IMR-90 (cell line): ENCODE results near the gene ERMP1. TPM values are rescaled to one million over a fixed set of nuclear protein-coding genes. Genes with fewer than 3 reads are reported as not detected.

Source experiments
- ATAC-seq: fragments of 200-7000 bp; cut with Tn5 transposase; 2 replicates; pipeline ENCODE4 v1.9.1; 2020; ENCODE audit warnings: low read depth, mild to moderate bottlenecking, moderate library complexity
- BruUV-seq: library from RNA; stranded (reverse); fragments of 400-500 nt; replicated peaks from 2 replicates; lab custom pipeline; 2021; lab: Mats Ljungman, UMichigan
- CTCF ChIA-PET: fragments of 300-600 bp; formaldehyde crosslinking; extraction: SDS; loops from one replicate; lab custom pipeline; 2021; ENCODE audit warnings: antibody characterized with exemption; lab: Yijun Ruan, JAX
- POLR2A ChIA-PET: fragments of 300-600 bp; sonication (Branson Sonifier 250); formaldehyde crosslinking; loops from one replicate; lab custom pipeline; 2022; ENCODE audit warnings: antibody characterized with exemption; ENCODE audit not compliant: unreplicated experiment; lab: Charles Lee
- DNase-seq: peaks from one replicate; pipeline ENCODE4 v3.0.0; 2013
- H2AFZ ChIP-seq: replicated peaks from 2 replicates; pipeline ENCODE3; 2013; ENCODE audit warnings: low read length, mild to moderate bottlenecking; ENCODE audit not compliant: poor library complexity
- H2AK5ac ChIP-seq: 2 replicates; pipeline ENCODE4 v1.6.1; 2013; ENCODE audit warnings: low read depth, low read length, inconsistent platforms
- H2AK9ac ChIP-seq: replicated peaks from 2 replicates; pipeline ENCODE3; 2013; ENCODE audit warnings: mild to moderate bottlenecking, low read depth, low read length, moderate library complexity; ENCODE audit not compliant: poor library complexity
- H2BK120ac ChIP-seq: 2 replicates; pipeline ENCODE4 v1.6.1; 2013; ENCODE audit warnings: low read depth, low read length, inconsistent platforms
- H2BK15ac ChIP-seq: 3 replicates; pipeline ENCODE4 v1.6.1; 2013; ENCODE audit warnings: low read depth, low read length, inconsistent platforms
- H2BK20ac ChIP-seq: 2 replicates; pipeline ENCODE4 v1.6.1; 2013; ENCODE audit warnings: low read depth, mild to moderate bottlenecking, inconsistent platforms, low read length, moderate library complexity
- H2BK5ac ChIP-seq: 2 replicates; pipeline ENCODE4 v1.6.1; 2013; ENCODE audit warnings: mild to moderate bottlenecking, low read depth, low read length, inconsistent platforms; ENCODE audit not compliant: poor library complexity, severe bottlenecking
- H3K14ac ChIP-seq: replicated peaks from 2 replicates; pipeline ENCODE4 v1.6.1; 2013; ENCODE audit warnings: low read depth, low read length, inconsistent platforms
- H3K18ac ChIP-seq: 2 replicates; pipeline ENCODE4 v1.6.1; 2013; ENCODE audit warnings: low read depth, low read length, control low read depth
- H3K23ac ChIP-seq: 2 replicates; pipeline ENCODE4 v1.6.1; 2013; ENCODE audit warnings: low read depth, low read length, inconsistent platforms
- H3K27ac ChIP-seq: 2 replicates; pipeline ENCODE4 v1.5.1; 2013; ENCODE audit warnings: mild to moderate bottlenecking, control low read depth, low read length; ENCODE audit not compliant: insufficient read depth
- H3K27me3 ChIP-seq: 2 replicates; pipeline ENCODE4 v1.6.1; 2013; ENCODE audit warnings: low read length; ENCODE audit not compliant: control insufficient read depth, insufficient read depth
- H3K36me3 ChIP-seq: 2 replicates; pipeline ENCODE4 v1.6.1; 2013; ENCODE audit warnings: low read length, mixed read lengths; ENCODE audit not compliant: control insufficient read depth, insufficient read depth
- H3K4ac ChIP-seq: 2 replicates; pipeline ENCODE4 v1.6.1; 2013; ENCODE audit warnings: low read depth, low read length, inconsistent platforms
- H3K4me1 ChIP-seq: 2 replicates; pipeline ENCODE4 v1.6.1; 2013; ENCODE audit warnings: low read length, mixed read lengths; ENCODE audit not compliant: control insufficient read depth, insufficient read depth
- H3K4me2 ChIP-seq: 2 replicates; pipeline ENCODE4 v1.6.1; 2013; ENCODE audit warnings: low read depth, mild to moderate bottlenecking, control low read depth, low read length, moderate library complexity
- H3K4me3 ChIP-seq: 2 replicates; pipeline ENCODE4 v1.5.1; 2013; ENCODE audit warnings: low read depth, mild to moderate bottlenecking, control low read depth, low read length, moderate library complexity; ENCODE audit not compliant: insufficient read depth
- H3K56ac ChIP-seq: 2 replicates; pipeline ENCODE4 v1.6.1; 2013; ENCODE audit warnings: low read length, inconsistent platforms; ENCODE audit not compliant: insufficient read depth; ENCODE audit errors: extremely low read depth
- H3K79me1 ChIP-seq, 2 experiments: 2 replicates each; pipeline ENCODE4 v1.6.1; 2013; ENCODE audit warnings: low read length in 2 of 2, inconsistent platforms in 1 of 2, low read depth in 1 of 2
- H3K9ac ChIP-seq: 2 replicates; pipeline ENCODE4 v1.6.1; 2013; ENCODE audit warnings: low read depth, low read length, control low read depth
- H3K9me1 ChIP-seq: 2 replicates; pipeline ENCODE4 v1.6.1; 2013; ENCODE audit warnings: low read length, inconsistent platforms; ENCODE audit not compliant: insufficient read depth
- H3K9me3 ChIP-seq: 2 replicates; pipeline ENCODE4 v1.6.1; 2013; ENCODE audit warnings: low read length; ENCODE audit not compliant: control insufficient read depth, insufficient read depth
- H4K20me1 ChIP-seq: 2 replicates; pipeline ENCODE4 v1.6.1; 2013; ENCODE audit warnings: low read length, inconsistent platforms; ENCODE audit not compliant: insufficient read depth
- H4K5ac ChIP-seq: 2 replicates; pipeline ENCODE4 v1.6.1; 2013; ENCODE audit warnings: mild to moderate bottlenecking, low read depth, low read length, control low read depth
- H4K8ac ChIP-seq, 2 experiments: 2 replicates each; pipeline ENCODE4 v1.6.1; 2013; ENCODE audit warnings: low read depth in 2 of 2, low read length in 2 of 2, control low read depth in 1 of 2, inconsistent platforms in 1 of 2
- H4K91ac ChIP-seq: 2 replicates; pipeline ENCODE4 v1.6.1; 2013; ENCODE audit warnings: low read depth, low read length, inconsistent platforms; ENCODE audit not compliant: insufficient read depth
- BHLHE40 ChIP-seq: fragments of 150-350 bp; IDR thresholded peaks from 2 replicates; pipeline ENCODE4 v1.6.1; 2016; ENCODE audit warnings: mild to moderate bottlenecking, low read depth, low read length
- CEBPB ChIP-seq: IDR thresholded peaks from 2 replicates; pipeline ENCODE4 v1.6.1; 2012; ENCODE audit warnings: low read depth, low read length, improper control_type of control experiment
- FOS ChIP-seq: fragments of 150-350 bp; IDR thresholded peaks from 2 replicates; pipeline ENCODE4 v1.6.1; 2016; ENCODE audit warnings: low read depth, low read length
- MAFK ChIP-seq: IDR thresholded peaks from 2 replicates; pipeline ENCODE4 v1.6.1; 2012; ENCODE audit warnings: low read depth, low read length, improper control_type of control experiment
- MXI1 ChIP-seq: IDR thresholded peaks from 2 replicates; pipeline ENCODE4 v1.6.1; 2012; ENCODE audit warnings: low read depth, mild to moderate bottlenecking, low read length, moderate library complexity, borderline replicate concordance
- NFE2L2 ChIP-seq: fragments of 150-350 bp; IDR thresholded peaks from 2 replicates; pipeline ENCODE4 v1.6.1; 2016; ENCODE audit warnings: low read depth, mild to moderate bottlenecking, low read length
- POLR2A ChIP-seq: IDR thresholded peaks from 2 replicates; pipeline ENCODE4 v1.6.1; 2012; ENCODE audit warnings: mild to moderate bottlenecking, low read depth, low read length
- RAD21 ChIP-seq: IDR thresholded peaks from 2 replicates; pipeline ENCODE4 v1.6.1; 2012; ENCODE audit warnings: low read length, improper control_type of control experiment
- RCOR1 ChIP-seq: IDR thresholded peaks from 2 replicates; pipeline ENCODE4 v1.6.1; 2012; ENCODE audit warnings: mild to moderate bottlenecking, low read length, improper control_type of control experiment; ENCODE audit not compliant: insufficient replicate concordance
- SMC3 ChIP-seq: fragments of 150-350 bp; IDR thresholded peaks from 2 replicates; pipeline ENCODE4 v1.6.1; 2016; ENCODE audit warnings: low read depth, mild to moderate bottlenecking, antibody characterized with exemption, low read length, moderate library complexity
- WGBS, 2 experiments: methylation state at CpG; one replicate each; pipeline versions ENCODE4 v1.1.5 to v1.1.7; 2013; ENCODE audit warnings: missing lambda C conversion rate in 2 of 2; ENCODE audit not compliant: insufficient read length in 1 of 2; ENCODE audit errors: extremely low coverage in 2 of 2; 5-methylcytosine and 5-hydroxymethylcytosine counted together
- dilution Hi-C: fragments of 300-500 bp; cut with HindIII; formaldehyde crosslinking; loops from one replicate; pipeline ENCODE4 v1.14.3; 2018; ENCODE audit warnings: low sequenced_read_pairs; ENCODE audit not compliant: unreplicated experiment
- in situ Hi-C: fragments of 300-500 bp; cut with MboI; formaldehyde crosslinking; loops from 3 replicates; pipeline ENCODE4 v1.14.3; 2019; ENCODE audit warnings: low sequenced_read_pairs, inconsistent platforms, mixed read lengths
- intact Hi-C: fragments of 100-400 bp; cut with micrococcal nuclease; formaldehyde crosslinking; loops from 2 replicates; pipeline ENCODE4 v1.10.0; 2022
- polyA plus RNA-seq, 3 experiments: library from polyadenylated mRNA; depleted of rRNA; stranded (reverse); fragments of >200 nt; gene quantifications; 2 replicates each; pipeline ENCODE4 v1.2.3, GENCODE V29; 2012; ENCODE audit warnings: low replicate concordance in 1 of 3
- total RNA-seq: library from RNA; depleted of rRNA; stranded (reverse); fragments of >200 nt; gene quantifications from 2 replicates; pipeline ENCODE4 v1.2.3, GENCODE V29; 2012
- TF ChIP-seq, protein P1 (sequence below): fragments of 150-350 bp; IDR thresholded peaks from 2 replicates; pipeline ENCODE4 v1.6.1; 2016; ENCODE audit warnings: low read depth, mild to moderate bottlenecking, low read length, moderate library complexity, borderline replicate concordance
- TF ChIP-seq, protein P2 (sequence below): conservative IDR thresholded peaks from 2 replicates; pipeline ENCODE4 v1.5.1; 2012; ENCODE audit warnings: mild to moderate bottlenecking, low read depth, low read length, improper control_type of control experiment
- TF ChIP-seq, protein P3 (sequence below): fragments of 150-350 bp; IDR thresholded peaks from 2 replicates; pipeline ENCODE4 v1.6.1; 2017; ENCODE audit warnings: mild to moderate bottlenecking, antibody characterized with exemption, low read length, low read depth

ERMP1 gene
- total and polyA plus RNA-seq, 2 of the 4 experiments (the other 2 are of a cell fraction): 2.2 to 4.7 TPM

- Histone ChIP-seq H3K4me3 (no peak overlapping the region), H3K79me1 (peaks cover 4 to 5% of the 10 kb centered on the region in 2 experiments; a peak in 3 of 4 replicates), H3K18ac (no peak overlapping the region), H3K9ac (no peak overlapping the region), H3K36me3 (peaks cover 1% of the 10 kb centered on the region), H2AFZ (no peak overlapping the region), H3K23ac (no peak overlapping the region), H4K8ac (no peak overlapping the region), H4K20me1 (no peaks in the 10 kb centered on the region; the same call in 1 of the 2 replicates), H2BK20ac (no peak overlapping the region), H4K5ac (no peak overlapping the region), H2BK15ac (no peak overlapping the region), H3K4me1 (peaks cover 9% of the 10 kb centered on the region), H3K27me3 (no peaks in the 10 kb centered on the region), H3K4me2 (no peak overlapping the region), H3K27ac (no peak overlapping the region), H2AK9ac (no peak overlapping the region), H2AK5ac (no peak overlapping the region), H3K9me3 (peaks cover 2% of the 10 kb centered on the region; the same call in 1 of the 2 replicates), H3K56ac (no peak overlapping the region), H3K14ac (no peak overlapping the region; the same call in 1 of the 2 replicates), H2BK5ac (no peak overlapping the region), H3K9me1 (peaks cover 11% of the 10 kb centered on the region; the same call in 1 of the 2 replicates), H2BK120ac (no peak overlapping the region), H4K91ac (no peak overlapping the region), H3K4ac (no peak overlapping the region)
- ChIA-PET CTCF (no interaction called here), POLR2A (no interaction called here)
- in situ Hi-C loops: no loop called here
- TF ChIP-seq MAFK: no peak
- TF ChIP-seq CEBPB: no peak
- no peak for TF ChIP-seq FOS
- no peak for TF ChIP-seq BHLHE40
- TF ChIP-seq, protein P1, sequence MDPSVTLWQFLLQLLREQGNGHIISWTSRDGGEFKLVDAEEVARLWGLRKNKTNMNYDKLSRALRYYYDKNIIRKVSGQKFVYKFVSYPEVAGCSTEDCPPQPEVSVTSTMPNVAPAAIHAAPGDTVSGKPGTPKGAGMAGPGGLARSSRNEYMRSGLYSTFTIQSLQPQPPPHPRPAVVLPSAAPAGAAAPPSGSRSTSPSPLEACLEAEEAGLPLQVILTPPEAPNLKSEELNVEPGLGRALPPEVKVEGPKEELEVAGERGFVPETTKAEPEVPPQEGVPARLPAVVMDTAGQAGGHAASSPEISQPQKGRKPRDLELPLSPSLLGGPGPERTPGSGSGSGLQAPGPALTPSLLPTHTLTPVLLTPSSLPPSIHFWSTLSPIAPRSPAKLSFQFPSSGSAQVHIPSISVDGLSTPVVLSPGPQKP: no peak
- no peak for TF ChIP-seq RAD21
- no peak for TF ChIP-seq SMC3
- TF ChIP-seq, protein P2, sequence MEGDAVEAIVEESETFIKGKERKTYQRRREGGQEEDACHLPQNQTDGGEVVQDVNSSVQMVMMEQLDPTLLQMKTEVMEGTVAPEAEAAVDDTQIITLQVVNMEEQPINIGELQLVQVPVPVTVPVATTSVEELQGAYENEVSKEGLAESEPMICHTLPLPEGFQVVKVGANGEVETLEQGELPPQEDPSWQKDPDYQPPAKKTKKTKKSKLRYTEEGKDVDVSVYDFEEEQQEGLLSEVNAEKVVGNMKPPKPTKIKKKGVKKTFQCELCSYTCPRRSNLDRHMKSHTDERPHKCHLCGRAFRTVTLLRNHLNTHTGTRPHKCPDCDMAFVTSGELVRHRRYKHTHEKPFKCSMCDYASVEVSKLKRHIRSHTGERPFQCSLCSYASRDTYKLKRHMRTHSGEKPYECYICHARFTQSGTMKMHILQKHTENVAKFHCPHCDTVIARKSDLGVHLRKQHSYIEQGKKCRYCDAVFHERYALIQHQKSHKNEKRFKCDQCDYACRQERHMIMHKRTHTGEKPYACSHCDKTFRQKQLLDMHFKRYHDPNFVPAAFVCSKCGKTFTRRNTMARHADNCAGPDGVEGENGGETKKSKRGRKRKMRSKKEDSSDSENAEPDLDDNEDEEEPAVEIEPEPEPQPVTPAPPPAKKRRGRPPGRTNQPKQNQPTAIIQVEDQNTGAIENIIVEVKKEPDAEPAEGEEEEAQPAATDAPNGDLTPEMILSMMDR: no peak
- no peak for TF ChIP-seq RCOR1
- no peak for TF ChIP-seq POLR2A
- no peak for TF ChIP-seq NFE2L2
- TF ChIP-seq, protein P3, sequence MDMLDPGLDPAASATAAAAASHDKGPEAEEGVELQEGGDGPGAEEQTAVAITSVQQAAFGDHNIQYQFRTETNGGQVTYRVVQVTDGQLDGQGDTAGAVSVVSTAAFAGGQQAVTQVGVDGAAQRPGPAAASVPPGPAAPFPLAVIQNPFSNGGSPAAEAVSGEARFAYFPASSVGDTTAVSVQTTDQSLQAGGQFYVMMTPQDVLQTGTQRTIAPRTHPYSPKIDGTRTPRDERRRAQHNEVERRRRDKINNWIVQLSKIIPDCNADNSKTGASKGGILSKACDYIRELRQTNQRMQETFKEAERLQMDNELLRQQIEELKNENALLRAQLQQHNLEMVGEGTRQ: no peak
- no peak for TF ChIP-seq MXI1
- WGBS, 2 experiments: no CpG with 5 or more reads among the region's 2 CpGs
- intact Hi-C loops: no loop called here
- ATAC-seq (no peak), DNase-seq (no peak)
- no TSS peak for BruUV-seq
- dilution Hi-C loops: no loop called here
These were observed 45.7 kb downstream of the ERMP1 start for GRCh38 chr9:5787220-5787619.
